Endothelial cell of umbilical vein (primary cell): Measurements from ENCODE around the gene ELOVL2.

Experiments
- CTCF ChIP-seq, 2 donors: IDR thresholded peaks; 1 replicate in 1 of 2; 2 replicates in 1 of 2; pipeline ENCODE4 v1.5.1; 2011; ENCODE audit warnings: low read length in 2 of 2, mild to moderate bottlenecking in 2 of 2, moderate library complexity in 2 of 2, control low read depth in 1 of 2, inconsistent platforms in 1 of 2, low read depth in 1 of 2; ENCODE audit not compliant: insufficient read depth in 1 of 2; ENCODE audit errors: extremely low read depth in 1 of 2
- EZH2 ChIP-seq: IDR thresholded peaks from 2 replicates; pipeline ENCODE4 v1.6.1; 2012; ENCODE audit warnings: borderline replicate concordance, low read depth, mild to moderate bottlenecking, moderate library complexity, low read length, inconsistent platforms; ENCODE audit not compliant: severe bottlenecking
- FOS ChIP-seq: IDR thresholded peaks from 2 replicates; pipeline ENCODE4 v1.6.1; 2011; ENCODE audit warnings: mild to moderate bottlenecking, low read length, moderate library complexity, borderline replicate concordance; ENCODE audit not compliant: insufficient read depth

- TF ChIP-seq CTCF (IDR thresholded peaks at IDR 0.05; ENCODE audit: extremely low read depth in 1 of 2, insufficient read depth in 1 of 2, low read depth in 1 of 2, low read length in 2 of 2) (no peak), EZH2 (no peak), FOS (no peak)
These were observed 28.0 kb upstream of the ELOVL2 start for GRCh38 chr6:11072101-11072500.
